Activated naive CD8-positive, alpha-beta T cell (primary cell): ENCODE results near the gene TLR4.

Experiments
- H3K27ac Mint-ChIP-seq: one replicate; pipeline ENCODE4 v1.8.0; 2021; ENCODE audit warnings: mixed read lengths
- H3K27me3 Mint-ChIP-seq: one replicate; pipeline ENCODE4 v1.8.0; 2021; ENCODE audit warnings: mixed read lengths
- H3K36me3 Mint-ChIP-seq: one replicate; pipeline ENCODE4 v1.8.0; 2021; ENCODE audit warnings: mixed read lengths
- H3K4me1 Mint-ChIP-seq: one replicate; pipeline ENCODE4 v1.8.0; 2021; ENCODE audit warnings: low read depth, mixed read lengths
- H3K4me3 Mint-ChIP-seq: one replicate; pipeline ENCODE4 v1.8.0; 2021; ENCODE audit warnings: mild to moderate bottlenecking, mixed read lengths
- H3K9me3 Mint-ChIP-seq: one replicate; pipeline ENCODE4 v1.8.0; 2021; ENCODE audit warnings: low read depth, mixed read lengths

The TLR4 gene

GRCh38 chr9:117745598-117745997 lies 41.4 kb downstream of the TLR4 start:
- Mint-ChIP-seq H3K9me3 (no peaks in the 10 kb centered on the region), H3K27ac (no peak overlapping the region), H3K36me3 (no peaks in the 10 kb centered on the region), H3K27me3 (peaks cover 32% of the 10 kb centered on the region), H3K4me1 (peaks cover 3% of the 10 kb centered on the region), H3K4me3 (no peak overlapping the region)

GRCh38 chr9:117746263-117746662 lies 42.1 kb downstream of the TLR4 start:
- Mint-ChIP-seq H3K36me3 (no peaks in the 10 kb centered on the region), H3K9me3 (no peaks in the 10 kb centered on the region), H3K27me3 (peaks cover 32% of the 10 kb centered on the region), H3K4me3 (no peak overlapping the region), H3K27ac (no peak overlapping the region), H3K4me1 (peaks cover 3% of the 10 kb centered on the region)

DNA sequence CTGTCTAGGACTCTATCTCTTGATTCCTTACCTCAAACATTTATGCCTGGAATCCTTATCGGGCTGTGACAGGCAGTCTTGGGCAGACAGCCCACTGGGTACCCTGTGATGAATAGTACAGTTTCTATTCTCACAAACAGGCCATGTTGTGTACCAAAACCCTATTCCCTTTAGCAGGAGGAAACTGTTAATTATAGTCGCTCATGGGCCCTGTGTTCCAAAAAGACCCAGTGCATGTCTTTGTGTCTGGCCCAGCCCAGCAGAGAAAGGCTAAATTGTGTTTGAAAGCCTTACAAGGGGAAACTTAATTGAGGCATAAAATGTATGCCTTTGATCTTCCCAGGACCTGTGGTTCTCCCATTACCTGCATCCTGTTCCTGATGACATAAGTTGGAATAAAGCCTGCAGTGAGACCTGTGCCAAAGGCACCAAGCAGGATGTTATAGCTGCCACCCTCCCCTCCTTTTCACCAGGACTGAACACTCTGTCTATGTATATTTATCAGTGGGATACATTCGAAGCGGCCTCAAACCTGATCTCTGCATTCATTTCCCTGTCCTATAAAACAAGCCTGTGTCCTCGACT lies 43.3 kb downstream of the TLR4 start:
- Mint-ChIP-seq H3K27me3 (peaks cover 31% of the 10 kb centered on the region), H3K4me3 (no peak overlapping the region), H3K27ac (no peak overlapping the region), H3K4me1 (peaks cover 3% of the 10 kb centered on the region), H3K9me3 (no peaks in the 10 kb centered on the region), H3K36me3 (no peaks in the 10 kb centered on the region)

- peaks cover 21% of the 10 kb centered on the region for H3K27me3 Mint-ChIP-seq
- no peaks in the 10 kb centered on the region for H3K36me3 Mint-ChIP-seq
- no peak overlapping the region for H3K4me3 Mint-ChIP-seq
- H3K4me1 Mint-ChIP-seq, result no peaks in the 10 kb centered on the region
- H3K9me3 Mint-ChIP-seq, result no peaks in the 10 kb centered on the region
- H3K27ac Mint-ChIP-seq, result no peak overlapping the region
Measured at GRCh38 chr9:117750401-117750800, 46.2 kb downstream of the TLR4 start.

GRCh38 chr9:117752894-117753293 lies 48.7 kb downstream of the TLR4 start:
- Mint-ChIP-seq H3K9me3 (no peaks in the 10 kb centered on the region), H3K4me1 (no peaks in the 10 kb centered on the region), H3K4me3 (no peak overlapping the region), H3K36me3 (no peaks in the 10 kb centered on the region), H3K27me3 (peaks cover 7% of the 10 kb centered on the region), H3K27ac (no peak overlapping the region)

DNA sequence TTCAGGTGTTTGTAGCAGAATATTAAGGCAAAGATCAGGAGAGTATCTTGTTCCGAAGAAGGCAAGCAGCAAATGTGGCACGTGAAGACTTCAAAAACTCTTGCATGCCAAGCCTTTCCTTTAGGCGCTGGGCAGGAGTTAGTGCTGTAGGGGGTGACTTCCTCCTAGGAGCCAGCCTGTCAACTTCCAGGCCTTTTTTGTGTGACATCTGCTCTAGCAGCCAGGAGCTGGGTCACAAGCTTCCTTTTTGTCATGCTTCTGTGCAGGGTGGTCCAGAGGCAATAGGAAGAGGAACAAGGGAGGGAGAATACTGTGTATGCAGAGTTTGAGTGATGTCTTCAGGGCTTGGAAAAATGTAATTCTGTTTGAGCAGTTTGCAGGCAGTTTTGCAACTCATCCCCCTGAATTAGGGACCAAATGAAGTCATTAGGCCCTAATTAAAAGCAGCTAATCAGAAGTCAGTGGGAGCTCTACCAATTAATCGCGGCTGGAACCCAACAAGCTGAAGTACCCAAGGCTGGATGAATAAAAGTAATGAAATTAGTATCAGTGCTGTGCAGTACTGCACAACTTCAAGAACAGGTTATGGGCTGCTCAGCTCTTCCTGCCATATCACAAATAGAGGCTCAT lies 53.5 kb downstream of the TLR4 start:
- no peaks in the 10 kb centered on the region for H3K9me3 Mint-ChIP-seq
- no peak overlapping the region for H3K4me3 Mint-ChIP-seq

DNA sequence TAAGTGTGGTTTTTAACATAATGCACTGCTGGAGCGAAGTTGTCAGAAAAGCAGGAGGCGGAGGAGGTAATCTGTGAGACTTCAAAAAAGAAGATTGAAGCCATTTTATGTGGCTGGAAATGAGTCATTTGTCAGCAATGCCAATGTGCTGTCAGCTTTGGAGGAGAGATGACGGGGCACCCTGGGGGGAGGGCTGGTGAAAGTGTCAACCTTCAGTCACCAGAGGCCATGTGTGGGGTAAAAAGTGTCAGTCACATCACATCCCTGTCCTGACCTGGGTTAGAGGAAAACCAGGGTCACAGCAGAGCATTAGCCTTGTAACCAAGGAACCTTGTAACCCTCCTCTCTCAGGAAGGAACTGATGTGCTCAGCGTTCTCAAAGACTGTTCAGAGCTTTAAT lies 59.1 kb downstream of the TLR4 start:
- Mint-ChIP-seq H3K27ac (no peak overlapping the region), H3K36me3 (no peaks in the 10 kb centered on the region), H3K27me3 (peaks cover 3% of the 10 kb centered on the region), H3K4me3 (no peak overlapping the region), H3K4me1 (no peaks in the 10 kb centered on the region), H3K9me3 (no peaks in the 10 kb centered on the region)

More for the DNA sequence above, 53.5 kb downstream of the TLR4 start:
- H3K27me3 Mint-ChIP-seq, result peaks cover 2% of the 10 kb centered on the region
- no peak overlapping the region for H3K27ac Mint-ChIP-seq
- no peaks in the 10 kb centered on the region for H3K4me1 Mint-ChIP-seq
- H3K36me3 Mint-ChIP-seq, result no peaks in the 10 kb centered on the region

- no peak overlapping the region for H3K4me3 Mint-ChIP-seq
- H3K27ac Mint-ChIP-seq, result no peak overlapping the region
- H3K9me3 Mint-ChIP-seq, result no peaks in the 10 kb centered on the region
- H3K27me3 Mint-ChIP-seq, result peaks cover 2% of the 10 kb centered on the region
- no peaks in the 10 kb centered on the region for H3K36me3 Mint-ChIP-seq
- no peaks in the 10 kb centered on the region for H3K4me1 Mint-ChIP-seq
Measured at GRCh38 chr9:117768750-117769395, 64.7 kb downstream of the TLR4 start.

DNA sequence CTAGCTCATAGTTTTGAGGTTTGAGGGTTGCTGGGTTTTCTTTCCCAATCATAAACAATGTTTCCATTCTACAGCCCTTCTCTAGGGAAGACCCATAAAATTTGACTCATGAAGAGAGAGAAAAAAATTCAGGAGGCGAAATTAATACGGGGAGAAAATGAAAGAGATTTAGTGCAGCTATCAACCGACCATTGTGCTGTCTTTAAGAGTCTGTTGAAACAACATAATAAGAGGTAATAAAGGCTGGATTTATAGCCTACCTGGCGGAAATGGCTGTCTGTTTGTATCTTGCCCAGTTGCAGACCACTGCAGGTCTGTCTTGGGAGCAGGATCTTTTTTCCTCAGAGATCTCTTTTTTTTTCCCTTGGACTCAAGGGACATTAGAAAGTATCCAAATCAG lies 66.9 kb downstream of the TLR4 start:
- H3K4me1 Mint-ChIP-seq, result no peaks in the 10 kb centered on the region

GRCh38 chr9:117772960-117773359 lies 68.8 kb downstream of the TLR4 start:
- Mint-ChIP-seq H3K4me1 (no peaks in the 10 kb centered on the region), H3K4me3 (no peak overlapping the region), H3K27me3 (peaks cover 10% of the 10 kb centered on the region), H3K9me3 (no peaks in the 10 kb centered on the region), H3K27ac (no peak overlapping the region), H3K36me3 (no peaks in the 10 kb centered on the region)

More for the DNA sequence above, 66.9 kb downstream of the TLR4 start:
- no peak overlapping the region for H3K27ac Mint-ChIP-seq
- H3K36me3 Mint-ChIP-seq, result no peaks in the 10 kb centered on the region
- no peaks in the 10 kb centered on the region for H3K9me3 Mint-ChIP-seq
- no peak overlapping the region for H3K4me3 Mint-ChIP-seq
- peaks cover 10% of the 10 kb centered on the region for H3K27me3 Mint-ChIP-seq
